AG10803 (cell line): ENCODE measurements around the gene C1orf167.

ENCODE experiments used
- DNase-seq: peaks from one replicate; pipeline ENCODE4 v3.0.0; 2010; ENCODE audit warnings: low read depth
- H3K4me3 ChIP-seq: 2 replicates; pipeline ENCODE4 v1.5.1; 2011; ENCODE audit warnings: mild to moderate bottlenecking, low read length, control low read depth
- TF ChIP-seq, protein P1 (sequence below): conservative IDR thresholded peaks from 2 replicates; pipeline ENCODE4 v1.5.1; 2011; ENCODE audit warnings: mild to moderate bottlenecking, low read length, control low read depth, inconsistent platforms

Gene C1orf167

DNA sequence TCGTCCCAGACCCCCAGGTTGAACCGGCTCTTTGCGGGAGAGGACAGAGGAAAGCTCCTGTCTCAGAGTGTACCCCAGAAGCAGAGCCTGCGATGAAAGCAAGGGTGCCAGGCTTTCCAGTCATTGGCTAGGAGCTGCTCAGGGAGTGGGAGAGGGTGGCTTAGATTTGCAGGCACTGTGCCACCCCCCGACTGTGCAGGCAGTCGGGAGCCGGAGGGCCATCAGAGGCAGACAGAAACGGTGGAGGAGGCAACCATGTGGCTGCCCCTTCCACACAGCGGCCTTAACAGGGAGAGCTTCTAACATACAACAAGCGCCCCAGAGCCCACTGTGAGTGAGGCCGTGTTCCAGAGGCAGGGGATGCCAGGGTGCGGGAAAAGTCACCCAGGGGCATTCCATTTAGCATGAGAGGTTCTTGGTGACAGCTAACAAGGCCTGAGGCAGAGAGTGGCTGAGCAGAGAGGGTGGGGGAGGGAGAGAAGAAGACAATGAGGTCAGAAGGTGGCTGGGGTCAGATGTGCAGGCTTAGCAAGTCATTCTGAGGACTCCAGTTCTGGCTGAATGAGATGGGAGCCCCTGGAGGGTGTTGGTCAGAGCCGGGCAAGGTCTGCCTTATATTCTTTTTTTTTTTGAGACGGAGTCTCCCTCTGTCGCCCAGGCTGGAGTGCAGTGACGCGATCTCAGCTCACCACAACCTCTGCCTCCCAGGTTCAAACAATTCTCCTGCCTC is 9.5 kb upstream of the C1orf167 start:
- no peak for DNase-seq
- H3K4me3 ChIP-seq, result no peak overlapping the region
- TF ChIP-seq, protein P1, sequence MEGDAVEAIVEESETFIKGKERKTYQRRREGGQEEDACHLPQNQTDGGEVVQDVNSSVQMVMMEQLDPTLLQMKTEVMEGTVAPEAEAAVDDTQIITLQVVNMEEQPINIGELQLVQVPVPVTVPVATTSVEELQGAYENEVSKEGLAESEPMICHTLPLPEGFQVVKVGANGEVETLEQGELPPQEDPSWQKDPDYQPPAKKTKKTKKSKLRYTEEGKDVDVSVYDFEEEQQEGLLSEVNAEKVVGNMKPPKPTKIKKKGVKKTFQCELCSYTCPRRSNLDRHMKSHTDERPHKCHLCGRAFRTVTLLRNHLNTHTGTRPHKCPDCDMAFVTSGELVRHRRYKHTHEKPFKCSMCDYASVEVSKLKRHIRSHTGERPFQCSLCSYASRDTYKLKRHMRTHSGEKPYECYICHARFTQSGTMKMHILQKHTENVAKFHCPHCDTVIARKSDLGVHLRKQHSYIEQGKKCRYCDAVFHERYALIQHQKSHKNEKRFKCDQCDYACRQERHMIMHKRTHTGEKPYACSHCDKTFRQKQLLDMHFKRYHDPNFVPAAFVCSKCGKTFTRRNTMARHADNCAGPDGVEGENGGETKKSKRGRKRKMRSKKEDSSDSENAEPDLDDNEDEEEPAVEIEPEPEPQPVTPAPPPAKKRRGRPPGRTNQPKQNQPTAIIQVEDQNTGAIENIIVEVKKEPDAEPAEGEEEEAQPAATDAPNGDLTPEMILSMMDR, result no peak

DNA sequence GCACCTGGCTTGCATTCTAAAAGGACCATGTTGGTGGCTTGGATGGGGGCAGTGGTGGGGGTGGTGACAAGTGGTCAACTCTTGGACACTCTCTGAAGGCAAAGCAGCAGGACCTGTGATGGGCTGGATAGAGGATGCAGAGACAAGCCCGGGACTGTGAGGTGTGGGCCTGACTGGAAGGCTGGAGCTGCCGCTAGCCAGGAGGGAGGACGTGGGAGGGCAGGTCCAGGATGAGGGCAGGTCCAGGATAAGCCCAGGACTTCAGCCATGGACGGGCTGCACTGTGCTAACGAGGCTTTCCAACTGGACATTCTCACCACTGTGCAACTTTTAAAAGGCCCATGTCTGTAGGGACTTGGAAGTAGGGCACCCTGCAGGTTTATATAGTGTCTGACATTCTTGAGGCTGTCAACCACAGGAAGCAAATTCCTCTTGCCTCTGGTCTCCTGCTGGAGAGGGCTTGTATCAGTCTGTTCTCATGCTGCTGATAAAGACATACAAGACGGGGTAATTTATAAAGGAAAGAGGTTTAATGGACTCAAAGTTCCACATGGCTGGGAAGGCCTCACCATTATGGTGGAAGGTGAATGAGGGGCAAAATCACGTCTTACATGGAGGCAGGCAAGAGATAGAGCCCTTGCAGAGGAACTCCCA is 8.3 kb upstream of the C1orf167 start:
- TF ChIP-seq, protein P1, result no peak; the same call in 1 of the 2 replicates
- DNase-seq, result peak; percentile 35
- H3K4me3 ChIP-seq, result no peak overlapping the region

DNA sequence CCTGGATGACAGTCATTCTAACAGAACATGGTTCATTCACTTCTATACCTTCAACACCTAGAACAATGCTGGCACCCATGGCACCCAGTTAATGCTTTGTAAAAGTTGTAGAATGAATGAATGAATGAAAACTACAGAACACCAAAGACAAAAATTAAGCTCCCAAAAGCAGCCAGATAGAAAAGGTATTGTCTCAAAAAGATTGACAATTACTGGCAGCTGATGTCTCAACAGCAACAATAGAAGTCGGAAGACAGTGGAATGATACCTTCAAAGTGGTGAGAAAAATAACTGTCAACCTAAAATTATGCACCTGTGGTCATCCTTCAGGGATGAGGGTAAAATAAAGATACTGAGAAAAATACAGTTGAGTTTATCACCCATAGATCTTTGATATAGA is 4.9 kb upstream of the C1orf167 start:
- H3K4me3 ChIP-seq, result no peak overlapping the region
- no peak for DNase-seq
- TF ChIP-seq, protein P1, result no peak

DNA sequence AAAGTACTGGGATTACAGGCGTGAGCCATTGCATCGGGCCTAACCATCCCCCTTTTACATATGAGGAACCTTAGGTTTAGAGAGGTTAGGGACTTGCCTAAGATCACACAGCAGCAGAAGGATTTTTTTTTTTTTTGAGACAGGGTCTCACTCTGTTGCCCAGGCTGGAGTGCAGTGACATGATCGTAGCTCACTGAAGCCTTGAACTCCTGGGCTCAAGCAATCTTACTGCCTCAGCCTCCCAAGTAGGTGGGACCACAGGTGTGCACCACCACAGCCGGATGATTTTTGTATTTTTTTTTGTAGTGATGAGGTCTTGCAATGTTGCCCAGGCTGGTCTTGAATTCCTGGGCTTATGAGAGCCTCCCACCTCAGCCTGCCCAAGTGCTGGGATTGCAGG is 2.2 kb upstream of the C1orf167 start:
- no peak for DNase-seq
- TF ChIP-seq, protein P1, result no peak

DNA sequence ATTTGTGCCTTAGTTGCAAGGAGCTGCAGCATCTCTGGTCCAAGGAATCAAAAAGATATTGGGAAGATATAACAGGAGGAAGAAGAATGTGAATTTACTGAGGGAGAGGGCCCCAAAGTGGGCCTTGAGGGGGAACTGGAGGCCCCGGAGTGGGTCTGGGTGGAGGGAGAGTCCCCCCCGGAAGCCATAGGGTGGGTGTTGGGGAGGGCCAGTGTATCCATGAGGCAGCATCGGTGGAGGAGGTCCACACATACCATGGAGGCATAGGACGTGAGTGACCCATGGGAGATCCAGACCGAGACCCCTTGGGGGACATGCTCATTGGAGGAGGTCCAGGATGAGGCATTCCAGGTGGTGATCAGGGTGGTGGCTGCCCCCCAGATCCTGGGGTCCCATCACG is 708 bp upstream of the C1orf167 start:
- TF ChIP-seq, protein P1, result no peak
- H3K4me3 ChIP-seq, result no peak overlapping the region
- DNase-seq, result no peak

More for the DNA sequence above, 2.2 kb upstream of the C1orf167 start:
- H3K4me3 ChIP-seq, result no peak overlapping the region

DNA sequence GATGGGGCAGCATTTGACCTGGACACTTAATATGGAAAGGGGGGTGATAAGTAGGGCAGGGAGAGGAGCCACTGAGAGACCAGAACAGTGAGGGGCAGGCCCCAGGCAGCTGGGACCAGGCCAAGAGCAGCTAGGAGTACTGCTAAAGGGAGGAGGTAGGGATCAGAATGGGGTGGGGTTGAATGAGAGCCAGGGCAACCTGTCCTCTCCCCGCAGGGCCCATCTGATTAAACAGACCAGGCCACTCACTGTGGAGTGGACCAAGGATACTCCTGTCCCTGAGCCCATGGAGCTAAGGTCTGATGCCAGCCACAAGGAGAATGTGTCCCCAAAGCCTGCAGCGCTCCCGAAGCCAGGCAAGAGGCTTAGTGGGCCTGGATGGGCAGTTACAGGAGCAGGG is 2.1 kb downstream of the C1orf167 start:
- no peak for DNase-seq
- TF ChIP-seq, protein P1, result no peak
- no peak overlapping the region for H3K4me3 ChIP-seq

DNA sequence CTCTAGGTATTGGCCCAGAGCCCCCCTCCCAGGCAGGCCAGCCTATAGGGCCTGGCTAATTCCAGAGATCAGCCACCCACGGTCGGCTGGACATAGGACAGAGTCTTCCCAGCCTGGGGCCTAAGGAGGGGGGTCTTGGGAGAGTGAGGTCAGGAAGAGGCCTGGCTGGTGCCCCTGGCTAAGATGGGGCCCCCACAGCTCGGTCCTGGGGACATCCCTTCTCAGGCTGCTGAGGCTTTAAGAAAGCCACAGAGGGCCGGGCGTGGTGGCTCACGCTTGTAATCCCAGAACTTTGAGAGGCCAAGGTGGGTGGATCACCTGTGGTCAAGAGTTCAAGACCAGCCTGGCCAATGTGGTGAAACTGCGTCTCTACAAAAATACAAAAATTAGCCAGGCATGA is 2.5 kb downstream of the C1orf167 start:
- TF ChIP-seq, protein P1, result no peak
- H3K4me3 ChIP-seq, result no peak overlapping the region
- DNase-seq, result no peak
